ENCODE measurements around the gene ESRP2. TPM values are rescaled to one million over a fixed set of nuclear protein-coding genes. Genes with fewer than 3 reads are reported as not detected.

Gene ESRP2
- total RNA-seq, 4 donors from 2014 or later: 61.3 to 87.5 (median 77.2) TPM

GRCh38 chr16:68214726-68215125, 21.2 kb downstream of the ESRP2 start:
- TF ChIP-seq POLR2AphosphoS5 (IDR thresholded peaks at IDR 0.05) (no peak), POLR2A (IDR thresholded peaks at IDR 0.05) (no peak), EP300 (IDR thresholded peaks at IDR 0.05; ENCODE audit: low read depth) (no peak), CTCF (IDR thresholded peaks at IDR 0.05) (no peak)
- Histone ChIP-seq H3K27ac (no peak overlapping the region), H3K4me3 (no peak overlapping the region), H3K27me3 (no peaks in the 10 kb centered on the region), H3K4me1 (no peaks in the 10 kb centered on the region), H3K9me3 (no peaks in the 10 kb centered on the region), H3K36me3 (no peaks in the 10 kb centered on the region)
- in situ Hi-C loops (cut with MboI; ENCODE audit: low pct_ligation_motif_present in 1 of 4, low pct_unique_long_range_greater_than_20kb in 1 of 4, low sequenced_read_pairs in 3 of 4) (no loop called here), intact Hi-C loops (cut with DNase I; ENCODE audit: low total_unique reads) (no loop called here)
- DNase-seq: no peak
- 67 to 85% methylated on average over 1 to 3 of the region's 3 CpGs for WGBS, 2 donors (ENCODE audit: low coverage in 1 of 2)

DNA sequence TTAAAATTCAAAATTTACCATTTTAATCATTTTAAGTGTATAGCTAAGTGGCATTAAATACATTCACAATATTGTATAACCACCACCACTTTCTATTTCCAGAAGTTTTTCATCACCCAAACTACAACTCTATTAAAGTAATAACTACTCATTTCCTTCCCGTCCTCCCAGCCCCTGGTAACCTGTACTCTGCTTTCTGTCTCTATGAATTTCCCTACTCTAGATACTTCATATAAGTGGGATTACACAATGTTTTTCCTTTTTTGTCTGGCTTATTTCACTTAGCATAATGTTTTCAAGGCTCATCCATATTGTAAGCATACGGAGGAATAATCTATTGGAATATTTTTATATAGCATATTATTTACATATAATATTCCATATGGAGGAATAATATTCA, 29.7 kb downstream of the ESRP2 start:
- DNase-seq: no peak
- Histone ChIP-seq H3K36me3 (no peaks in the 10 kb centered on the region), H3K9me3 (no peaks in the 10 kb centered on the region), H3K27ac (no peak overlapping the region), H3K4me3 (no peak overlapping the region), H3K4me1 (no peaks in the 10 kb centered on the region), H3K27me3 (no peaks in the 10 kb centered on the region)
- in situ Hi-C loops (cut with MboI; ENCODE audit: low pct_ligation_motif_present in 1 of 4, low pct_unique_long_range_greater_than_20kb in 1 of 4, low sequenced_read_pairs in 3 of 4): no loop called here
- intact Hi-C loops (cut with DNase I; ENCODE audit: low total_unique reads): no loop called here
- TF ChIP-seq EP300 (IDR thresholded peaks at IDR 0.05; ENCODE audit: low read depth) (no peak), POLR2A (IDR thresholded peaks at IDR 0.05) (no peak), POLR2AphosphoS5 (IDR thresholded peaks at IDR 0.05) (no peak), CTCF (IDR thresholded peaks at IDR 0.05) (no peak)
- 78 to 89% methylated on average over 1 to 2 of the region's 2 CpGs for WGBS, 2 donors (ENCODE audit: low coverage in 1 of 2)

DNA sequence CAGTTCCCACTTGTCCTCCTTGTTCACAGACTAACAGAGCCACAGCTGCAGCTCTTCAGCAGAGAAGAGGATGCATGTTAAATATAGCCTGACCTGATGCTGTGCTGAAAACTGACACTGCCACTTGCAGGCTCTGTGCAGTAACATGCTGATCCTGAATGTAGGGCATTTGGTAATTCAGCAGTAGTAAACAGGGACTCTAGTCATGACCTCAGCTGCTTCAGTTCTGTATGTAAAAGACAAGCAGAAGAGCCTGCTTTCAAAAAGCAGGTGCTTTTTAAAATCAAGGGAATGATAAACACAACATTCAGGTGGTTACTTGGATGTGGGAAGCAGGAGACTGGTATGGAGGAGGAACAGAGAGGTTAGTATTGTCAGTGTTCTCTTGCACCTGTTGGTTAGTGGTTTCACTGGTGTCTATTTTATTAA, 33.8 kb downstream of the ESRP2 start:
- in situ Hi-C loops (cut with MboI; ENCODE audit: low pct_ligation_motif_present in 1 of 4, low pct_unique_long_range_greater_than_20kb in 1 of 4, low sequenced_read_pairs in 3 of 4): no loop called here
- TF ChIP-seq EP300 (IDR thresholded peaks at IDR 0.05; ENCODE audit: low read depth) (no peak), POLR2AphosphoS5 (IDR thresholded peaks at IDR 0.05) (no peak), POLR2A (IDR thresholded peaks at IDR 0.05) (no peak), CTCF (IDR thresholded peaks at IDR 0.05) (no peak)
- intact Hi-C loops (cut with DNase I; ENCODE audit: low total_unique reads): no loop called here
- Histone ChIP-seq H3K27ac (no peak overlapping the region), H3K9me3 (no peaks in the 10 kb centered on the region), H3K27me3 (no peaks in the 10 kb centered on the region), H3K4me3 (no peak overlapping the region), H3K4me1 (no peaks in the 10 kb centered on the region), H3K36me3 (no peaks in the 10 kb centered on the region)
- no peak for DNase-seq

DNA sequence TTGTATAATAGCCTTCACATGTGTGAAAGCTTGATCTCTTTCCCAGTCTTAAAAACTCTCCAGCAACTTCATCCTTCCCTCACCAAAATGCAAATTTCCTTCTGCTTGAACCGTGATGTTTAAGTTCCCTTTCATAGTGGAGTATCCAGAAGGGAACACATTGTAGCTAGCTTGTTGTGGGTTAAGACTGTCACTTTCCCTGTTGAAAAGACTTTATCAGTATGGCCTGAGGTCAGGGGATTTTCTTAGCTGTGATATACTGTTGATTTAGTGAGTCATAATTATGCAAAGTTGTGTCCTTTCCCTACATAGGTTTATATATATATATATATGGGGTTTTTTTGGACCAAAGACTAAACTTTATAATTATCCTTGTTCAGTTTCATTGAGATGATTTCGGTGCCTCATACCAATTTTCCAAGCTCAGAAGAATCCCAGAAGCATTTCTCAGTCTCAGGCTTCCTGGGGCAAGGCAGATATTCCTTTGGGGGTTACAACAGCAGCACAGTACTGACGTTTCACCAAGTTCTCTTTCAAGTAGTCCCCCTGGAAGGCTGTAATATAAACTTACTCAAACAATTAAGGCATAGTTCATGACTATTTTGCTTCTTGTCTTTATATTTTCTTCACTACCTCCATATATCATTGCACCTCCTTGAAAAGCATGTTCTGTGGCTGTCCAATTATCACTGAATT, 35.7 kb downstream of the ESRP2 start:
- Histone ChIP-seq H3K4me3 (no peak overlapping the region), H3K27me3 (no peaks in the 10 kb centered on the region), H3K27ac (no peak overlapping the region), H3K9me3 (no peaks in the 10 kb centered on the region), H3K4me1 (no peaks in the 10 kb centered on the region), H3K36me3 (no peaks in the 10 kb centered on the region)
- DNase-seq: no peak
- TF ChIP-seq POLR2AphosphoS5 (IDR thresholded peaks at IDR 0.05) (no peak), CTCF (IDR thresholded peaks at IDR 0.05) (no peak), EP300 (IDR thresholded peaks at IDR 0.05; ENCODE audit: low read depth) (no peak), POLR2A (IDR thresholded peaks at IDR 0.05) (no peak)
- in situ Hi-C loops (cut with MboI; ENCODE audit: low pct_ligation_motif_present in 1 of 4, low pct_unique_long_range_greater_than_20kb in 1 of 4, low sequenced_read_pairs in 3 of 4): no loop called here
- 28 to 36% methylated on average over 2 to 3 of the region's 3 CpGs for WGBS, 2 donors (ENCODE audit: low coverage in 1 of 2)
- intact Hi-C loops (cut with DNase I; ENCODE audit: low total_unique reads): no loop called here
